ENCODE results near the gene SS18L1.
A peak's percentile ranks its signal among the peaks of the same experiment; 100 is the strongest.

DNA sequence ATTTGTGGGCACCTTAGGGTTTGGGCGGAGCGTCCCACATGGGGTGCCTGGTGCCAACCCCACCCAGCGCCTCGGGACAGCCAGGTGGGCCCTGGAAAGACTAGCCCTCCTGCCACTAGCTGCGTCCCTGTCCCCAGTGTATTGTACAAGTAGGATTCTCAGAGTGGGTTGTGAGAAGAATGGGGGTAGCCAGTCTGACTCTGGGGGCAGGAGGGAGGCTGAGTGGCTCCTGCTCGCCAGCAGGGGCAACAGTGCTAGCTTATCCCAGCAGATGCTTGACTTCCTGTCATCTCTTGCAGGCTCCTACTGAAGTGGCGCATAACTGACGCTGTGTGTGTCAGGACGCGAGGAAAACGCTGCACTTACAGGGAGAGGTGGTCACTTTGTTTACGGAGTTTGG is 9.7 kb upstream of the SS18L1 start:
- TF ChIP-seq POLR2A (IDR thresholded peaks at IDR 0.05; ENCODE audit: low read depth, low read length) (no peak), POLR2AphosphoS5 (IDR thresholded peaks at IDR 0.05; ENCODE audit: low read depth, low read length) (peak; percentile 10; the same call in 1 of the 2 replicates), TAF1 (IDR thresholded peaks at IDR 0.05; ENCODE audit: low read depth, low read length) (no peak), SPI1 (IDR thresholded peaks at IDR 0.05; ENCODE audit: low read depth, low read length) (no peak)
